GM19025 (cell line): Measurements from ENCODE around the gene MYOG.

ENCODE experiments used
- ATAC-seq: cut with Tn5 transposase; IDR thresholded peaks from one replicate; pipeline ENCODE4 v1.9.1; 2021; ENCODE audit warnings: mild to moderate bottlenecking, low read depth, moderate library complexity; ENCODE audit not compliant: unreplicated experiment

The MYOG gene

DNA sequence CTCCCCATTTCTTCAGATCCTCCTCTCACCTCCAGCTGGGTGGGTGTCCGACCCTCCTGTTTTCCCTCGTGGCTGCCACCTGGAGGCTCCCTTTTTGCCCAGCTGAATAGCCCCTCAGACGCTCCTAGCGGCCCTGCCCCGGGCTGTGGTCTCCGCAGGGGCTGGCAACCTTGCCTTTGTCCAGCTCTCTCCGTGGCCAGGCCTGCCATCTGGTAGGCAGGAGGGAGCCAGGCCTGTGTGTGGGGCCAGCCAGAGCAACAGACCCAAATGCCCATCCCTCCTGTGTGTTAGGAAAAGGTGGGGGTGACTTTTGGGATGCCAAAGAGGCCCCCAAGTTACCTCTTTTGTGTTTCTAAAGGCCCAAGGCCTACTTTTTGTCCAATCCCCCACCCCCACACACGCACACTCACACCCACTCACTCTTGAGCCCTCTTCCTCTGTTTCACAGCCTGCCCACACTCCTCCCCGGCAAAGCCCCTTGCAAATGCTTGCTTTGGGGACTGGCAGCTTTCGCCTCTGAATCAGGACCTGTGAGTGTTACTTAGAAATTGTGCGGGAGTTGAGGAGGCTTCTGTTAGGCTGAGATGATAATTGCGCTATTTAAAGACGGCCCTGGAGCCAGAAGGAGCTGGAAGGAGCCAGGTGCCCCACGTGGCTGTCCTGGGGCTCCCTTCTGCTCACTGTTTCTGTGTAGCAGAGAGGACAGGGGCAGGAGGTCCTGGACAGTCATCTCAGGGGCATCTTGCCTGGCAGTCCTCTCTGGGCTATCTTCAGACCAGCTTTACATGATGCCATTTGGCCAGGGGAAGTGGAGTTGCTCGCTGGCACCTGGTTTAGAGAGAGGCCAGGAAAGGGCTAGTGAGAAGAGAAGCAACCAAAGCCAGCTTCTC, 50.5 kb downstream of the MYOG start:
- no peak for ATAC-seq

DNA sequence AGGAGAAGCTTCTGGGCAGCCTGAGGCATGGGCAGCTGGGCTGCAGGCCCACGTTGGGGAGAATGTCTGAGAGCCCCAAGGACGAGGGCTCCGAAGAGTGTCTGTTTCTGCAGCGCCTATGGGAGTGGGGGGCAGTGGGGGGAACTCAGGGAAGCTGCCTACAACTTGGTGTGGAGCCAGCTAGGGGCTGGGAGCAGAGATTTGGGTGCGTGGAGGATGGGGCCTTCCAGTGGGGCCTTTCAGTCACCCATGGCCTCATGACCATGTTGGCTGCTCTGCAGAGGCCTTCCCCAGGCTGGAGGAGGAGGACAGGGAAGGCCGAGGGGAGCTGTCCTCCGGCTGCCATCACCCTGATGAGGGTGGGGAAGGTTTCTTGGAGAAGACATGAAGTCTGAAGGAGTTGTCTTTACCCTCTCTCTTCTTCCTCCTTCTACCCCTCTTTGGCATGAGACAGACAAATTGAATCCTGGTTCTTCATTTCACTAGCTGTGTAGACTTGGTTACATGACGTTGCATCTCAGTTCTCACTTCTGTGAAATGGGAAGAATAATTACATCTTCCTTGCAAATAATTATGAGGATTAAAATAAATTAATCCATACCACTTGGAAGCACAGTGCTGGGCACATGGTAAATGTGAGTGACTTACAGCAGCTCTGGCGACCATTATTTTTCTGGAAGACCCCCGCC, 51.2 kb downstream of the MYOG start:
- ATAC-seq: no peak

DNA sequence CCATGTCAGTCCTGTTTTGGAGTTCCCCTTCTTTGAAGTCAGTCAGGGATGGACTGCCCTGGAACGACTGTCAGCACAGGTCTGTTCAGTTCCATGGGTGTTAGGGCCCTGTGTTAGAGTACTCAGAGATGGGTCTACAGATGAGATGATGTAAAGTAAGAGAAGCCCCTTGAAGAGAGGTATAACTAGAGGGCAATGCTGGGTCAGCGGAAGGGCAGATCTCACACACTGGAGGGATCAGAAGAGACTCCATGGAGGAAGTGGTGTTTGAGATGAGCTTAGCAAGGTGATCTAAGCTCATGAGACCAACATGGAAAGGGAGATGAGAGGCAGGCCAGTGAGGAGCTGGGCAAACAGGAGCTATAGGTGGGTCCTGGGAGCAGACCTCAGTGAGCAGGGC, 51.9 kb downstream of the MYOG start:
- no peak for ATAC-seq

DNA sequence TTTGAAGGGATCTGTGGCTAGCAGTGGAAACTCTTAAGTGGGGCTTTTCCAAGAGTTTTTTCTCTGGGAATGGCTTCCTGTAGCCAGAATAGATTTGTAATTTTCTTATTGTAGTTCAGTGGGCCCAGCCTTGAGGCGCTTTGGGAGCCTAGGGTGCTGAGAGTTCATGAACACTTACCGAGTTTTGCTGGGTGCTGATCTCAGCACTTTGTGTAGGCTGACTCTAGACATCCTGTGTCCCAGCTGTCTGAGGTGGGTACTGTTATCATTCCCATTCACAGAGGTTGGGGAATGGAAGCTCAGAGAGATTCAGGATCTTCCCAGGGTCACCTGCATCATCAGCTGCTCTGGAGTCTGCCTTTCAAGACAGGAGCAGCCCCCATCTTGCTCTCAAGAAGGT, 52.5 kb downstream of the MYOG start:
- no peak for ATAC-seq
